Measurements from ENCODE around the gene PEX10.

GRCh38 chr1:2459757-2460156 is 47.4 kb upstream of the PEX10 start:
- TF ChIP-seq CTCF (conservative IDR thresholded peaks at IDR 0.05; ENCODE audit: low read length) (no peak), EZH2phosphoT487 (IDR thresholded peaks at IDR 0.05; ENCODE audit: borderline replicate concordance) (no peak)

All from Loucy (cell line).